ENCODE measurements around the gene FAM149A.

The FAM149A gene

DNA sequence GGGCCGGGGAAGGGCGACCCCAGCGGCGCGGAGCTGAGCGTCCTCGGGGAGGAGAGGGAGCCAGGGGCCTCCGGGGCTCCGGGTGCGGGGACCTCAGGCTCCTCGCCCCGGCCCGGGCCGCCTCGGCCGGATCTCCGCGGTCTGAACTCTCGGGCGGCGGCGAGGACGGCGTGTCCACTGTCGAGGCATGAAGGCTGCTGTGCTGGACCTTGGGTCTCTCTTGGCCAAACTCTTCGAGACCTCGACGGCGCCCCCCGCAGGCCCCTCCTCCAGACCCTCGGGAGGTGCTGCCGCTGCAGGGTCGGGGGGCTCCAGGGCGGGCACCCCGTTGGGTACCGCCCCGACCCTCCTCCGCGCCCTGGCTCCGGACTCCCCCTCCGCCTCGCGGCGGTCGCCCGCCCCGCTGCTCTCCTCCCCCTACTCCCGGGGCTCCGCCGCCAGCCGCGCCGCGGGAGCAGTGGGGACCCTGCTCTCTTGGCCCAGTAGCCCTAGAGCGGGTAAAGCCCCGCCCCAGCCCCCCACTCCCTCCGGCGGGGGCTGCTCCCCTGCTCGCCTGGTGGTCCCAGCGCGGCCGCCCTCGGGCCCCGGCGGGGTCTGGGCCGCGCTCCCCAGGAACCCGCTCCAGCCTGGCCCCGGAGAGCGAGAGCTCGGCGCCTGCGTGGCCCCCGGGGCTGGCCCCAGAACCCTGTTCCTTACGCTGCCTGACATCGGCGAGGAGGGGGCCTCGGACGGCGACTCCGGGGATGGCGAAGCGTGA, 564 bp downstream of the FAM149A start:
- FAIRE-seq (no peak), DNase-seq (ENCODE audit: insufficient read length, low spot score) (peak; percentile 48)

DNA sequence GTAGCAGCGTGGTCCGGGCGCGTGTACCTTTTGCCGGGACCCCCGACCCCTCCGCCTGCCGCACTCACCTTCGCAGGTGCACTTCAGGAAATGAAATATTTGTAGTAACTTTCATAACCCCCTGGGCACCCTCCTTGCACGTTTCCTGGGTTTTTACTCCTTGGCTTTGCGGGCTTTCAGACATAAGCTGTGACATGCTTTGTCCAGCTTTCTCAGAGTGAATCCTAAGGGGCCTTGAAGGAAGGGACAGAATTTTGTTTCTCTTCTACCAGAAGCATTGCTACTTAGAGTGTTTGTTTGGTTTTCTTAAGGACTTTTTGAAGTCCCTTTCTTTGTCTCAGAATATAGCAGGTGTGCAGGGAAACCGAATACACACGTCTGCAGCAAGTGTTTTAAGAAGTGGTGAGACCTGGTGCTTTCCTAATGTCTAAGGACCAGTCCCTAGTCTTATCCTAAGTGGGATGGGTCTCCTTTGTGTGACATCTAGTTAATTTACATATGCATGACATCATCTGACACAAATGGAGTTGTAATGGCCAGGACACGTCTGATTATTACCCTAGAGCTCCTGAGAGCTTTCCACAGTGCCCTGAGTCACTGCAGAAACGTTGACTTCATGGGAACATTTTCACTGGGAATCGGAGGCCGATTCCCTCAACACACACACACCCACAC, 1.3 kb downstream of the FAM149A start:
- FAIRE-seq (no peak), DNase-seq (ENCODE audit: insufficient read length, low spot score) (no peak)

DNA sequence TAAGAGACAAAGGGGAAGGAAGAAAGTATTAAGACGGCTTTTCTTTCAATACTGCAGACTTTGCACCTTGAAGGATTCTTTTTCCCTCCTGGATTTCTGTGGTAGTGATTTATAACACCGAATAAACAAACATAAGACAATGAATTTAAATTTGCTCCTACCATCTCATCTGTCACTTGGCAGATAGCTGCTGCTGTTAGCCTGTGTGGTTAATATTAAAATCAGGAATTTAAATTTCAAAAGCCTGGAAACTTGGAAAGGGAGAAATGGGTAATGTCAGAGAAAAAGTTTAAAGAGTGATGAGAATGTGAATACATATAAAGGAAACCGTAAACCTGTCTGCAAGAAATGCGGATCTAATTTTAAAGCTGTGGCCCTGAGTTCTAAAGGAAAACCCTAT, 3.4 kb downstream of the FAM149A start:
- FAIRE-seq: no peak

DNA sequence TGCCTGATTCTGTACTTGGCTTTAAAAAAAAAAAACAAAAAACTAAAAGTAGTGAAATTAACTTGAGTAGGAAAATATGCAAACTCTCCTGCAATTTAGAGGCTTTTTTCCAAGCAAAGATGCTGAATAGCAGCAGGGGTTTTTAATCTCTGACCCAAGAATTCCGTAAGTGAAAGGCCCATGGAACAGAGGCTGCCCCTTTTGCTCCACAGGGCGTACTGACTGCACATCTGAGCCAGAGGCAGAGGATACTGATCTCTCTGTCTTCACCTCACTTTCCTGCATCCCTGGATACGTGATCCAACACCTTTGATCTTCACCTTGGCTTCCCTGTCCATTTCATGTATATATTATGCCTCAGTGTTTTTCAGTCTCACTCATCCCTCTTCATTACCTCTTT, 3.9 kb downstream of the FAM149A start:
- FAIRE-seq: no peak
- DNase-seq (ENCODE audit: insufficient read length, low spot score): no peak

More for the DNA sequence above, 3.4 kb downstream of the FAM149A start:
- DNase-seq (ENCODE audit: insufficient read length, low spot score): no peak

DNA sequence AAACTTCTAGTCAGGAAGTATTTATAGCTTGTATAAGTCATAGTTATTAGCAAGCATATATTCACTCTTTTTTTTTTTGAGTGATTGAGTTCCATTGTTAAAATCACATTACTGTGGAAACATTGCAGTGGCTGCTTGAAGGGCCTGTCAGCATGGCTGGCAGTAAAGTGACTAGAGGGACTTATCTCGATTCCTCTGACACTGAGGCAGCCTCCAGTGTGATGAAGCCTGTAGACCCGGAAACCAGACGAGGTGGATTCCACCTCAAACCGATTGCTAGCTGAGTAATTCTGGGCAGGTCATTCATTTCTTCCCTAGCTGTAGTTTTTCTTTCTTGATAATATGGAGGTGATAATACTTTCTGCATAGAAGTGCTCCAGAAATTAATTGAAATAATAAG, 4.7 kb downstream of the FAM149A start:
- no peak for FAIRE-seq

DNA sequence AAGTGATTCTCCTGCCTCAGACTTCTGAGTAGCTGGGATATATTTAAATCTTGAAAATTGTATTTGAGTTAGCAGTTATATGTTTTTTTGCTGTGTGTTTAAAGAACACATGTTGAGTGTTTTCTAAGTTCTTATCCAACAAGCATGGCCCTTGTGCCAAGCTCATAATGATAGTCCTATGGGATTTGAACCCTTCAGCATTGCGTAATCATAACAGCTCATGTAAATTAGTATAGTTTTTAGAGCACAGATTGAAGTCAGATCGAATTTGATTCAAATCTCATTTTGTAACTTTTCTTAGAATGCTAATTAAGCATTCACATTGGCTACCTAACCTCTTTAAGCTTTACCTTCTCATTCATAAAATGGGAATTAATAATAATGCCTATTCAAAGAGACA, 12.2 kb downstream of the FAM149A start:
- DNase-seq (ENCODE audit: insufficient read length, low spot score): no peak
- FAIRE-seq: no peak

More for the DNA sequence above, 4.7 kb downstream of the FAM149A start:
- DNase-seq (ENCODE audit: insufficient read length, low spot score): no peak

DNA sequence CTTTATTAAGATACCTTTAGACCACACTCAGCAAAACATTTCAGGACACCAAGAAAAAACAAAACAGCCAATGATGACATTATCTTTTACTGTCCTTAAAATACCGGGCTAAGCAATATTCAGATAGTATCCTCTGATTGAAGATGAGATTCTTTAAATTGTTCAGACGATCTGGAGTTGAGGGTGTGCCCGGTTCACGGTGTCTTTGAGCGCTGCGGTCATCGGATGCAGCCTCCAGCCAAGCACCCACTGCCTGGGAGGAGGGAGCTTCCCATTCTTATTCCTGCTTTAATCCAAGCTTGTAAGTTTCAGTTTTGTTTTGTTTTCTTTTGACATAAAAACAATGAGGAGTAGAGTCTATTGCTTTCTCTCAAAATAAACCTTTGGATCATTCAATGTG, 14.1 kb downstream of the FAM149A start:
- FAIRE-seq: no peak
- no peak for DNase-seq (ENCODE audit: insufficient read length, low spot score)

DNA sequence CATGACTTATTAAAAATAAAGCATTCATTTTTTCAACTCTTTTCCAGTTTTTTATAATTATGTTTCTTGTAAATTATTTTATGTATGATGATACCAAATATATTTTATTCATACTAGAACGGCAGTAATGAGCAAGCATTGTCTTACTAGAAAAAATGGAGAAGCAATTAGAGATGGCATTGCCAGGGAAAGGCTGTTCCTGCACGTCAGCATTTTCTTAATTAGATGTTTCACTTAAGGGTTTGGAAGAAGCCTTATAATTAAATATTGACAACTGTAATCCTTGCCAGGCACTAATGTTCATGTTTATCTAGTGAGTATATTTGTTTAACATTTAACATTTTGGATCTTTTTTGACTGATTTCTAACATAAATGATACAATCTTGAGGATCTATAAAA, 16.6 kb downstream of the FAM149A start:
- FAIRE-seq (no peak), DNase-seq (ENCODE audit: insufficient read length, low spot score) (no peak)

DNA sequence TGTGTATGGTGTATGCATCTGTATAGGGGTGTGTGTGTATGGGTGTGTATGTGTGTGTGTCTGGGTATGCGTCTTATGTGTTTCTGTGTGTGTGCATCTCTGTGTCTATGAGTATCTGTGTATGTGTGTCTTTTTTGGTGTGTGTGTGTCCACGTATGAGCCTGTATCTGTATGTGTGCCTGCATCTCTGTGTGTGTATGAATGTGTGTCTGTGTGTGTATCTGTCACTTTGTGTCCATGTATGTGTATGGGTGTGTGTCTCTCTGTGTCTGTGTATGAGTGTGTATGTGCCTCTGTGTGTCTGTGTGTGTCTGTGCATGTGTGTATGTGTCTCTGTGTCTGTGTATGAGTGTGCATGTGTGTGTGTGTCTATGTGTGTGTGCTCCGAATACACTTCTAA, 24.3 kb downstream of the FAM149A start:
- no peak for DNase-seq (ENCODE audit: insufficient read length, low spot score)
- FAIRE-seq: peak; percentile 87

DNA sequence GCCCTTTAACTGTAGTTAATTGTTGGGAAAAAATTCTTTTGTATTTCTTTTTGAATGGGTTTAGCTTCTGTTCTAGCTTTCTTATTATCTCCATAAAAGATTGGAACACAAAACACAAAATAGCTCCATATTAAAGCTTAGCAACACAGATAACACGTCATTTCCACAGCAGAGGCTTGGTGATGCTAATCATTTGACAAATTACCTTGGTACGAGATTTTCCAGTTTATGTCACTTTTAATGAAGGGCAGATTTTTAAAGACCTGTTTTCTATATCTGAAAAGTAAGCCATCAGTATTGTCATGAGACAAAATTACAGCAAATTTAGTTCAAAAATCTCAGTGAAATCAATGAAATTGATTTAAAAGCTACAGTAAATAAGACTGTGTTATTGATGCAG, 27.4 kb downstream of the FAM149A start:
- no peak for DNase-seq (ENCODE audit: insufficient read length, low spot score)
- no peak for FAIRE-seq

DNA sequence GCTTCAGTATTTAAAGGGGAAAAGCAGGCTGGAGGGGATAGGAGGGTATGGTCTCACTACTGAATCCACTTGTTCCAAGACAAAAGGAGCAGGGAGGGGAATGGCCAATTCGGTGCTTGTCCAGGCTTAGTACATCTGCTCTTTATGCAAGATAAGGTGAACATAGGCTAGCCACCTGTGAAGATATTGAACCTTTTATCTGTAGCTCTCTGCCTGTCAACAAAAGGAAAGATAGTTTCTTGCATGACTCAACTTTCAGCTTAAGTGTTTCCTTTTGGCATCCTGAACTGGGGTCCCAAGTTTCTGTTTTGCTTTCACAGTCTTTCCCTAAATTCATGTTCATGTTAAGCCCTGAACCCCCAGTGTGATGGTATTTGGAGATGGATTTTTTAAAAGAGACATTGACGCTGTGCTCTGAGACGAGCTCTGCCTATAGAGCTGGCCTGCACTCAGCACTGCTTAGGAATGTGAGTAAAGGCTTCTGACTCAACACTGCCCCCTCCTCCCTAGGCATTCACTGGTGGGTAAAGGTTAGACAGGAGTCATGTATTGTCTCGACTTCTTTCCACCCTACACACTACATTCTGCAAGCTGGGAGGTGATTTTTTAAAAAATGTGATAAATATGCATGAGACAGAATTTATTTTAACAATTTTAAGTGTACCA, 28.2 kb downstream of the FAM149A start:
- DNase-seq (ENCODE audit: insufficient read length, low spot score) (peak; percentile 64), FAIRE-seq (peak; percentile 65)

DNA sequence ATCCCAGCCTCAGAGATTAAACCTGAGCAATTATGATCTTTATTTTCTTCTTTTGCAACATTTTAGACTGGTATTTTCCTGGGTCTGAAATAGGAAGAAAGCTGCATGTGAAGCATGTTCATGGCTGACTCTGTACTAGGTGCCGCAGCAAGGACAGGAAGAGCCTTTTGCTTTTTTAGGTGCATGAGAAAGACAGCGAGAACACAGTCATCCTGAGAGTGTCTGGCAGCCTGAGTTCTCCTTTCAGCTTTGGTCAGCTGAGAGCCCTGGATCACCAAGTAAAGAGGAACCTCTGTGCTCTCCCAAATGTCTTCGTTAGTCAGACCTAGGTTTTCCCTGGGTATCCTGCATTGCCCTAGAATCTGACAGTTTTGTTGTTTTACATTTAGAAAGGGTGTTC, 29.8 kb downstream of the FAM149A start:
- no peak for DNase-seq (ENCODE audit: insufficient read length, low spot score)
- FAIRE-seq: no peak

DNA sequence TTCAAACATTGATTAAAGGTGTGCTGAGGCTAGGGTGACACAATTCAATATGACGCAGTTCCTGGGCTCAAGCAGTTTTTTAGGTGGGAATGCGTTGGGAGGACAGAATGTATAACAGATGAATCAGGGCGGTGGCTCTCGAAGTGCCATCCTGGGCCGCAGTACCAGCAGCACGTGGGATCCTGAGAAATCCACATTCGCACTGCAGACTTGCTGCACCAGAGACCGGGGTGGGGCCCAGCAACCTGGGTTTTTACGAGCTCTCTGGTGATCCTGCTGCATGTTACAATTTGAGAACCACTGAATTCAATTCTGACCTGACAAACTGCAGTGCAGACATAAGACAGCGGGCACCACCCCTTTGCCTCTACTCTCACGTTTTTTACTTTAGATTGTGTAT, 30.4 kb downstream of the FAM149A start:
- DNase-seq (ENCODE audit: insufficient read length, low spot score): no peak
- FAIRE-seq: no peak

DNA sequence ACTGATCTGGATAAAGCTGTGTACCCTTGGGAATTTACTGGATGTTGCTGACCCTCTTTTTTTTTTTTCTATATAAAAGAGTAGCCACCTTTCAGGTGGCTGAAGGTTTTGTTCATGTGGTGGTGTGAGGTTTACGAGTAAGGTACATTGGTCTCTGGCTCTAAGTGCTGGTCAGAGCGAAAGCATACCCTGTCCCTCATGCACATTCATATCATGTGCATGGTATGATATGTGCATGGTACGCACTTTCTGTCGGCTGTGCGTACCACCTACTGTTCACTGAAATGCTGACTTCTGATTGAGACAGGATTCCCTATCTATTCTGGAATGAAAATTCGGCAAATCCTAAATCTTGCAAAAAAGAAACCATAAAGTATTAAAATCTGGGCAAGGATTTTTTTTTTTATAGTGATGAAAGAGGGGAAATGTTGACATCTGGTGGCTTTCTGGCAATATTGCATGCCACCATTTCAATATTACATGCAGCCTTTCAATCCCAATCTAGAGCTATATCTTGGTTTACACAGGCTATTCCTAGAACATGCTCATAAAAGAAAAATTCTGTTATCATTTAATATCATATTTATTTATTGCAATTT, 32.8 kb downstream of the FAM149A start:
- FAIRE-seq: peak; percentile 81

DNA sequence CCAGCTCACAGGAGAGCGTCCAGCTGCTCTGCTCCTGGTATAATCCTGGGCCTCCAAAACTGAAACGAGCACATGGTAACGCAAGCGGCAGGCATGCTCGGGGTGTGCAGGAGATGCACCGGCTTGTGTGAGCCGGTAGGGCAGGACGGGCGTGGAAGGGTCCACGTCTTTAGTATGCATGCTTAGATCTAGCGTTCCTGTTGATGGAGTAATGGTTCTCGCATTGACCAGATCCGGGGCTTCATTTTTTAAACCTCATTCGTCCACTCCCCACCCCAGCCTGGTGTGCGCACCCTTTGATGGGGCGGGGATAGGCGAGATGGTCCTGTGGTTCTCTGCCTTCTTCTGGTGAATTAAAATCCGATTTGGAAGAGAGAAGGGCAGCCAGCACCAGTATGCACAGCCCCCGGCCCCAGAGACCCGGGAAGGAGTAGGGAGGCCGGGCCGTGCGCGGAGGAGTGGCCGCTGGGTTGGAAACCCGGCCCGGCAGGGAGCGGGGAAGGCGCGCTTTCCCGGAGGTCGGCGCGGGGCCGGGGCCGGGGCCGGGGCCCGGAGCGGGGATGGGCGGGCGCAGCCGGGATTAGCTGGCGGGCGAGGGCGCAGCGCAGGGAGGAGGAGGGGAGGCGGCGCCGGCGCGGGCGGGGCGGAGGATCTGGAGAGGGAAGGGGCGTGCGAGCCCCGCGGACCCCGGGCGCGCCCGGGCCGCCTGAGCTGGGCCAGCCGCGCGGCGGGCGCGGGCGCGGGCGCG, 39.9 kb downstream of the FAM149A start:
- FAIRE-seq: peak; percentile 80
- peak; percentile 63 for DNase-seq (ENCODE audit: insufficient read length, low spot score)

More for the DNA sequence above, 32.8 kb downstream of the FAM149A start:
- DNase-seq (ENCODE audit: insufficient read length, low spot score): peak; percentile 33

DNA sequence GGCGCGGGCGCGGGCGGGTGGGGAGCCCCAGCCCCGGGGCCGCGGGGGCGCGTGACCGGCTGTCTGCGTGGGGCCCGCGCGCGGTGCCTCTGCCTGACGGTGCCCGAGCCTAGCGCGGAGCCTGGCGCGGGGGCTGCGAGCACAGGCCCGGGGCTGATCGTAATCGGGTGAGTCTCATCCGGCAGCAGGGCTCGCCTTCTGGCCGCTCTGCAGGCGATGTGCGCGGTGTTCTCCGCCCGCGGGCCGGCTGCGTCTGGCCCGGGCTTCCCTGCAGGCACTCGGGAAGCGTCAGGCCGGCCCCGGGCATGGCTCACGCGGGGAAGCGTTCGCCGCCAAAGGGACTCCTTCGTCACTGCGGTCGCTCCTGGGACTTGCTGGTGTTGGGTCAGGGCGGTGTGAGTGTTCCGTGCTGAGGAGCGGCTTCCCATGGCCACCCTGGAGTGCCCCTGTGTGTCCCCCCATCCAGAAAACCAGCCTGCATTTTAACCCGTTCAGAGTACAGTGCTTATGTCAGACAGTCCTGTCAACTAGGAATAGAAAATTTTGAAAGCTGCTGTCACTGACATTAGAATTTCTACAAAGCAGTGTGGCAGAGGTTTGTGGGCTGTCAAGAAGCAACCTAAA, 40.6 kb downstream of the FAM149A start:
- peak; percentile 46 for DNase-seq (ENCODE audit: insufficient read length, low spot score)
- peak; percentile 16 for FAIRE-seq

DNA sequence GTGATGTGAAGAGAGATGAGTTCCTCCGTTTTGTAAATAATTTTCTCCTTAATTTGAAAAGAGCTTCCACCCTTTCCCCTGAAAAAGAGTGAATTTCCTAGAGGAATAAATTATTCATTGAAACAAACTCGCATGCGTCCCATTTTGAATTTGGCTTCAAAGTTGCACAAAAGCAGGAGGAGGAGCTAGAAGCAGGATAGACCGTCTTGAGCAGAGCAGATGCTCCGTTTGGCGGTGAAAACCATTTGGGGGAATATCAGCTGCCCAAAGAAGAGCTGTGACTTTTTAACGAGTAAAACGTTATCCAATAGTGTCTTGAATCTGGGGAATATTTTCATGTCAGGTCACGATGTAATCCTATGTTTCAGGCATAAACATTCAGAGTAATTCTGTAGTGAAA, 42.0 kb downstream of the FAM149A start:
- DNase-seq (ENCODE audit: insufficient read length, low spot score) (no peak), FAIRE-seq (no peak)

DNA sequence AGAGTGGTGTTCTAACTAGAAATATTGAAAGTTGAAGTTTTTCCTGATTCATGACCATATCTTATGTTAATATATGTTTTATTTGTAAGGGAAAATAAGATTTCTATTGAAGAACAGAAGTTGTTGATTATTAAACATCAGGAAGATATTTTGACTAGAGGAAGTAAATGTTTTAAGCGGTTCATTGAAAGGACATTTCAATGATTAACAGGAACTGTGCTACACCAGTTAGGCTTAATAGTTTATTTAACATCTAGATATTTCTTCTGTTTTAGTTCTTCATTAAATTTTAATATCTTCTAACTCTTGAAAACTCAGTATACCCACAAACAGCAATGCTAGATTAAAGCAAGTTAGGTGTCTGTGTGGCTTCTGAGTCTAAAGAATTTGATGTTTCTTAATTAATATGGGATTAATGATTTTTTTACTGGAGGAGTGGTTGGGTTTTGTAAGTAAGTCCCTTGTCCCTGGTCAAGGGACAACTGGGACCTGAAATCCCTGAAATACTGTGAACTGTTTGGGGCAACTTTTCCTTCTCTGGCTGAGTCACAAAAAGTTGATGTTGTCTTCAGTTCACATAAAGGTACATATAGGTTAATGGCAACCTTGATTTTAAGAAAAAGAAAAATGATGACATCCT, 44.0 kb downstream of the FAM149A start:
- no peak for DNase-seq (ENCODE audit: insufficient read length, low spot score)
- no peak for FAIRE-seq

DNA sequence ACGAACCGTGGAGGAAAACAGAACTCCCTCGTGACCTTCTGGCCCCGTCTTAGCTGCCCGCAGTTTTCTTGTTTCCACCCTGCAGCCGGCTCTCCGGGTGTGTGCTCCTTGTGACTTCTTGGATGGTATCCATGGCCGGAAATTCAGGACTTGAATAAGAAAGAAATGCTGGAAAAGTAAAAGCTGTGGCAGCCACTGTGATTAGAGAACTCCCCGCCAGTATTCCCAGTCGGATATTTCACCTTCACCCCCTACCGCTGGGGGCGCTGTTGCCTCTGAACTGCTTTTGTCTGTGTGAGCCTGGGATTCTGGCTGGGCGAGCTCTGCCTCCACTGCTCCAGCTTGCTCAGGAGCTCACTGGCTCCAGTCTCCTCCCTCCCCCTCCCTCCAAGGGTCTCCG, 45.4 kb downstream of the FAM149A start:
- FAIRE-seq (no peak), DNase-seq (ENCODE audit: insufficient read length, low spot score) (no peak)

DNA sequence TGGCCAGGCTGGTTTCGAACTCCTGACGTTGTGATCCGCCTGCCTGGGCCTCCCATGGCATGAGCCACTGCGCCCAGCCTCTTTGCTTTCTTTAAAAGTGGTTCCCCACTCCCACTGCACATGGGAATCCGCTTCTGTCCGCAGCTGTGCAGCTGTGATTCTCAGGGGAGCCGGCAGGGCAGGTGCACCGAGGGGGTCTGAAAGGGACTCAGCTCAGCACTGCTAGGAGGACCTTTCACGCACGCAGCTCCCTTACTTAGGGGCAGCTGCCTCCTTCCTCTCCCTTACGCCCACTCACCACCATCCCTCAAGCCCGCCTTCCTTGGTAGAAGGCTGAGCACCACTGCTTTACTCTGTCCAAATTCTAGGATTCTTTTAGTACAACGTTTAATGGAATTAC, 46.4 kb downstream of the FAM149A start:
- FAIRE-seq: no peak

More for the DNA sequence above, 46.4 kb downstream of the FAM149A start:
- DNase-seq (ENCODE audit: insufficient read length, low spot score): no peak
